Erythroblast (primary cell): ENCODE data around the gene BAD.

ENCODE experiments used
- GATA1 ChIP-seq: IDR thresholded peaks from 2 replicates; pipeline ENCODE4 v1.6.1; 2011; ENCODE audit warnings: low read depth, mild to moderate bottlenecking, control low read depth, low read length, moderate library complexity
- POLR2A ChIP-seq: IDR thresholded peaks from 2 replicates; pipeline ENCODE4 v1.6.1; 2011; ENCODE audit warnings: mild to moderate bottlenecking, low read length

DNA sequence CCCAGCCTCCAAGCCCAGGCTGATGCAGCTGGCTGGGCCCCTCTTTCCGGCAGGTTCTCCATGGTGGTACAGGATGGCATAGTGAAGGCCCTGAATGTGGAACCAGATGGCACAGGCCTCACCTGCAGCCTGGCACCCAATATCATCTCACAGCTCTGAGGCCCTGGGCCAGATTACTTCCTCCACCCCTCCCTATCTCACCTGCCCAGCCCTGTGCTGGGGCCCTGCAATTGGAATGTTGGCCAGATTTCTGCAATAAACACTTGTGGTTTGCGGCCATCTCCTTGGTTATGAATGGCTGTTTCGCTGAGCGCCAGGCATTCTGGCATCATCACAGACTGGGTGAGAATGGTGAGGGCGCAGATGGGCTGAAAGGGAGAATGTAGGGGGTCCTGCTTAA is 37.1 kb upstream of the BAD start:
- TF ChIP-seq POLR2A (no peak), GATA1 (no peak)
